Activated CD4-positive, alpha-beta T cell treated with anti-CD3 and anti-CD28 coated beads, Interleukin-2, amount 10 ng/mL, durations not matched to agents 24 days and 14 days (primary cell): ENCODE data around the gene DPPA5. TPM values are rescaled to one million over a fixed set of nuclear protein-coding genes. Genes with fewer than 3 reads are reported as not detected.
"Not testable (repeated sequence)": the region's sequence is repeated elsewhere in the genome, so short reads cannot be mapped to it uniquely, and the experiment has no call there.

Source experiments
- DNase-seq: peaks from one replicate; pipeline ENCODE4 v3.0.0; 2022
- H3K27ac Mint-ChIP-seq: one replicate; pipeline ENCODE4 v1.8.0; 2022; ENCODE audit warnings: mild to moderate bottlenecking, mixed read lengths
- H3K27me3 Mint-ChIP-seq: one replicate; pipeline ENCODE4 v1.8.0; 2022; ENCODE audit warnings: mixed read lengths
- H3K36me3 Mint-ChIP-seq: one replicate; pipeline ENCODE4 v1.8.0; 2022; ENCODE audit warnings: low read depth, mild to moderate bottlenecking, mixed read lengths
- H3K4me1 Mint-ChIP-seq: one replicate; pipeline ENCODE4 v1.8.0; 2021; ENCODE audit warnings: mixed read lengths
- H3K4me3 Mint-ChIP-seq: one replicate; pipeline ENCODE4 v1.8.0; 2022; ENCODE audit warnings: mild to moderate bottlenecking, moderate library complexity, mixed read lengths
- H3K9me3 Mint-ChIP-seq: one replicate; pipeline ENCODE4 v1.8.0; 2021; ENCODE audit warnings: mixed read lengths
- intact Hi-C: fragments of 100-400 bp; cut with micrococcal nuclease; formaldehyde crosslinking; loops from one replicate; pipeline ENCODE4 v1.15.1; 2023
- total RNA-seq: library from RNA; stranded (reverse); gene quantifications from 2 replicates; pipeline ENCODE4 v1.2.3, GENCODE V29; 2022

DPPA5 gene
- total RNA-seq, 1 donor from 2014 or later: not detected

- intact Hi-C loops: no loop called here
- H3K36me3 Mint-ChIP-seq: no peaks in the 10 kb centered on the region
Measured at GRCh38 chr6:73343164-73343563, 10.9 kb downstream of the DPPA5 start.

GRCh38 chr6:73342174-73342573 is 11.9 kb downstream of the DPPA5 start:
- Mint-ChIP-seq H3K27me3 (peaks cover 22% of the 10 kb centered on the region), H3K36me3 (no peaks in the 10 kb centered on the region), H3K4me3 (no peak overlapping the region), H3K27ac (no peak overlapping the region), H3K4me1 (no peaks in the 10 kb centered on the region), H3K9me3 (no peaks in the 10 kb centered on the region)
- intact Hi-C loops: no loop called here
- DNase-seq: no peak

More at GRCh38 chr6:73343164-73343563, 10.9 kb downstream of the DPPA5 start:
- DNase-seq: no peak
- Mint-ChIP-seq H3K9me3 (no peaks in the 10 kb centered on the region), H3K27ac (no peak overlapping the region), H3K27me3 (peaks cover 30% of the 10 kb centered on the region), H3K4me1 (no peaks in the 10 kb centered on the region), H3K4me3 (no peak overlapping the region)

GRCh38 chr6:73341335-73341734 is 12.7 kb downstream of the DPPA5 start:
- Mint-ChIP-seq H3K4me1 (no peaks in the 10 kb centered on the region), H3K27me3 (peaks cover 20% of the 10 kb centered on the region), H3K9me3 (no peaks in the 10 kb centered on the region), H3K27ac (no peak overlapping the region), H3K36me3 (no peaks in the 10 kb centered on the region), H3K4me3 (no peak overlapping the region)
- DNase-seq: no peak
- intact Hi-C loops: no loop called here

GRCh38 chr6:73340048-73340447 is 14.0 kb downstream of the DPPA5 start:
- Mint-ChIP-seq H3K36me3 (no peaks in the 10 kb centered on the region), H3K27ac (no peak overlapping the region), H3K27me3 (peaks cover 20% of the 10 kb centered on the region), H3K4me1 (no peaks in the 10 kb centered on the region), H3K9me3 (no peaks in the 10 kb centered on the region), H3K4me3 (no peak overlapping the region)
- DNase-seq: no peak
- intact Hi-C loops: no loop called here

GRCh38 chr6:73339340-73339739 is 14.7 kb downstream of the DPPA5 start:
- DNase-seq: no peak
- H3K9me3 Mint-ChIP-seq: no peaks in the 10 kb centered on the region
- intact Hi-C loops: no loop called here
- no peaks in the 10 kb centered on the region for H3K4me1 Mint-ChIP-seq
- H3K27me3 Mint-ChIP-seq: peaks cover 18% of the 10 kb centered on the region
- no peaks in the 10 kb centered on the region for H3K36me3 Mint-ChIP-seq
- H3K4me3 Mint-ChIP-seq: no peak overlapping the region
- no peak overlapping the region for H3K27ac Mint-ChIP-seq

GRCh38 chr6:73329201-73329600 is 24.9 kb downstream of the DPPA5 start:
- intact Hi-C loops: loop anchor here (5.0 to 10.0 kb wide), 2 partner anchors 197 to 1794 kb away; no protein-coding TSS in a partner anchor
- Mint-ChIP-seq H3K4me1 (no peaks in the 10 kb centered on the region), H3K9me3 (no peaks in the 10 kb centered on the region), H3K36me3 (no peaks in the 10 kb centered on the region), H3K27me3 (peaks cover 36% of the 10 kb centered on the region), H3K27ac (no peak overlapping the region), H3K4me3 (no peak overlapping the region)
- no peak for DNase-seq

GRCh38 chr6:73328790-73329189 is 25.3 kb downstream of the DPPA5 start:
- peaks cover 36% of the 10 kb centered on the region for H3K27me3 Mint-ChIP-seq
- no peaks in the 10 kb centered on the region for H3K9me3 Mint-ChIP-seq
- no peaks in the 10 kb centered on the region for H3K36me3 Mint-ChIP-seq
- DNase-seq: no peak
- H3K27ac Mint-ChIP-seq: no peak overlapping the region
- H3K4me1 Mint-ChIP-seq: no peaks in the 10 kb centered on the region
- H3K4me3 Mint-ChIP-seq: no peak overlapping the region
- intact Hi-C loops: loop anchor here (5.0 to 10.0 kb wide), 2 partner anchors 196 to 1794 kb away; no protein-coding TSS in a partner anchor

- Mint-ChIP-seq H3K36me3 (no peaks in the 10 kb centered on the region), H3K9me3 (no peaks in the 10 kb centered on the region), H3K4me1 (no peaks in the 10 kb centered on the region), H3K4me3 (no peak overlapping the region), H3K27ac (no peak overlapping the region), H3K27me3 (peaks cover 18% of the 10 kb centered on the region)
- DNase-seq: no peak
- intact Hi-C loops: loop anchor here (1.0 to 10.0 kb wide), 5 partner anchors 40 to 1791 kb away; no protein-coding TSS in a partner anchor
Measured at GRCh38 chr6:73325656-73326055, 28.4 kb downstream of the DPPA5 start.

GRCh38 chr6:73323323-73323722 is 30.8 kb downstream of the DPPA5 start:
- H3K27me3 Mint-ChIP-seq: peaks cover 10% of the 10 kb centered on the region
- H3K27ac Mint-ChIP-seq: no peak overlapping the region
- intact Hi-C loops: loop anchor here (10.0 kb wide), 1 partner anchor 1789 kb away; no protein-coding TSS in a partner anchor
- no peak overlapping the region for H3K4me3 Mint-ChIP-seq
- no peaks in the 10 kb centered on the region for H3K4me1 Mint-ChIP-seq
- H3K9me3 Mint-ChIP-seq: peaks cover under 1% of the 10 kb centered on the region
- no peaks in the 10 kb centered on the region for H3K36me3 Mint-ChIP-seq
- no peak for DNase-seq

GRCh38 chr6:73314577-73315492 is 39.2 kb downstream of the DPPA5 start:
- Mint-ChIP-seq H3K27me3 (peaks cover 59% of the 10 kb centered on the region), H3K4me1 (peaks cover 10% of the 10 kb centered on the region), H3K27ac (no peak overlapping the region), H3K36me3 (peaks cover 7% of the 10 kb centered on the region), H3K9me3 (peaks cover 18% of the 10 kb centered on the region), H3K4me3 (peak overlapping the region; percentile 62)
- intact Hi-C loops: no loop called here
- no peak for DNase-seq

- Mint-ChIP-seq H3K4me1 (peaks cover 27% of the 10 kb centered on the region), H3K27ac (peak overlapping the region; percentile 87), H3K27me3 (peaks cover 38% of the 10 kb centered on the region), H3K4me3 (peak overlapping the region; percentile 98)
- DNase-seq, H3K36me3 Mint-ChIP-seq, intact Hi-C loops, H3K9me3 Mint-ChIP-seq: not testable (repeated sequence)
Measured at GRCh38 chr6:73310503-73310845, 43.6 kb downstream of the DPPA5 start.

- peak overlapping the region; percentile 87 for H3K27ac Mint-ChIP-seq
- peak; percentile 87 for DNase-seq
- H3K4me1 Mint-ChIP-seq: peaks cover 27% of the 10 kb centered on the region
- peak overlapping the region; percentile 98 for H3K4me3 Mint-ChIP-seq
- peaks cover 7% of the 10 kb centered on the region for H3K9me3 Mint-ChIP-seq
- intact Hi-C loops: loop anchor here (2.0 to 5.0 kb wide), 2 partner anchors 47 to 688 kb away; partner anchors contain the start of genes KCNQ5 and KHDC1
- H3K27me3 Mint-ChIP-seq: peaks cover 33% of the 10 kb centered on the region
- H3K36me3 Mint-ChIP-seq: peaks cover 5% of the 10 kb centered on the region
Measured at GRCh38 chr6:73309785-73310502, 44.1 kb downstream of the DPPA5 start.

- DNase-seq: no peak
- Mint-ChIP-seq H3K36me3 (peaks cover 5% of the 10 kb centered on the region), H3K4me1 (peaks cover 27% of the 10 kb centered on the region), H3K27me3 (peaks cover 30% of the 10 kb centered on the region), H3K27ac (peak overlapping the region; percentile 87), H3K4me3 (peak overlapping the region; percentile 98), H3K9me3 (peaks cover 7% of the 10 kb centered on the region)
- intact Hi-C loops: loop anchor here (2.0 to 5.0 kb wide), 2 partner anchors 47 to 687 kb away; partner anchors contain the start of genes KCNQ5 and KHDC1
Measured at GRCh38 chr6:73309535-73309784, 44.6 kb downstream of the DPPA5 start.
